Panc1 (cell line): ENCODE measurements around the gene PTPRK. TPM values are rescaled to one million over a fixed set of nuclear protein-coding genes. Genes with fewer than 3 reads are reported as not detected.

Source experiments
- ATAC-seq: fragments of 200-7000 bp; cut with Tn5 transposase; 2 replicates; pipeline ENCODE4 v1.9.1; 2020; ENCODE audit warnings: mild to moderate bottlenecking, moderate library complexity
- BruUV-seq: library from RNA; stranded (reverse); fragments of 400-500 nt; replicated peaks from 2 replicates; lab custom pipeline; 2021; lab: Mats Ljungman, UMichigan
- CTCF ChIA-PET: fragments of 300-600 bp; sonication (Branson Sonifier 250); formaldehyde crosslinking; loops from one replicate; lab custom pipeline; 2022; ENCODE audit warnings: antibody characterized with exemption; lab: Charles Lee
- POLR2A ChIA-PET: fragments of 300-600 bp; sonication (Branson Sonifier 250); formaldehyde crosslinking; loops from one replicate; lab custom pipeline; 2022; ENCODE audit warnings: antibody characterized with exemption; lab: Charles Lee
- DNase-seq: peaks from one replicate; pipeline ENCODE4 v3.0.0-alpha.2; 2010; ENCODE audit warnings: low read depth, low spot score
- H3K27ac ChIP-seq: 2 replicates; pipeline ENCODE4 v1.5.1; 2011; ENCODE audit warnings: mild to moderate bottlenecking, low read length, inconsistent platforms
- H3K27me3 ChIP-seq: fragments of 200-500 bp; sonication (Bioruptor generic); 2 replicates; pipeline ENCODE4 v1.6.0; 2014; ENCODE audit warnings: low read length, inconsistent platforms; ENCODE audit not compliant: control insufficient read depth, insufficient read depth
- H3K36me3 ChIP-seq: fragments of 200-500 bp; sonication (Bioruptor generic); 2 replicates; pipeline ENCODE4 v1.5.1; 2014; ENCODE audit warnings: inconsistent platforms, mild to moderate bottlenecking, low read length, moderate library complexity; ENCODE audit not compliant: control insufficient read depth, insufficient read depth
- H3K4me1 ChIP-seq: 2 replicates; pipeline ENCODE4 v1.5.1; 2011; ENCODE audit warnings: inconsistent platforms, mild to moderate bottlenecking, low read length, moderate library complexity; ENCODE audit not compliant: control insufficient read depth, insufficient read depth
- H3K4me3 ChIP-seq, 2 experiments: 2 replicates each; pipeline ENCODE4 v1.5.1; 2011 to 2012; ENCODE audit warnings: low read depth in 2 of 2, low read length in 2 of 2, mild to moderate bottlenecking in 2 of 2, inconsistent platforms in 1 of 2, moderate library complexity in 1 of 2
- H3K9me3 ChIP-seq: fragments of 200-500 bp; sonication (Bioruptor generic); 2 replicates; pipeline ENCODE4 v1.5.1; 2014; ENCODE audit warnings: low read depth, mild to moderate bottlenecking, inconsistent platforms, low read length, moderate library complexity; ENCODE audit not compliant: control insufficient read depth, insufficient read depth
- CTCF ChIP-seq: fragments of 450-650 bp; IDR thresholded peaks from 2 replicates; pipeline ENCODE4 v1.5.1; 2017; ENCODE audit warnings: mild to moderate bottlenecking
- POLR2AphosphoS5 ChIP-seq: IDR thresholded peaks from 2 replicates; pipeline ENCODE4 v1.6.1; 2012; ENCODE audit warnings: mild to moderate bottlenecking, low read depth, low read length, moderate library complexity
- REST ChIP-seq, 2 experiments: IDR thresholded peaks; 2 replicates each; pipeline ENCODE4 v1.6.1; 2011 to 2012; ENCODE audit warnings: low read depth in 2 of 2, control low read depth in 1 of 2, low read length in 1 of 2, mild to moderate bottlenecking in 1 of 2, moderate library complexity in 1 of 2; ENCODE audit not compliant: insufficient read depth in 1 of 2
- SIN3A ChIP-seq: IDR thresholded peaks from 2 replicates; pipeline ENCODE4 v1.6.1; 2012; ENCODE audit warnings: low read depth, mild to moderate bottlenecking, low read length, moderate library complexity, borderline replicate concordance; ENCODE audit not compliant: insufficient read depth
- TCF7L2 ChIP-seq: IDR thresholded peaks from 2 replicates; pipeline ENCODE4 v1.6.1; 2011; ENCODE audit warnings: mild to moderate bottlenecking, low read depth, low read length, inconsistent platforms
- in situ Hi-C: cut with HindIII; loops from 2 replicates; pipeline ENCODE4 v1.10.0; 2016; ENCODE audit warnings: low sequenced_read_pairs, low pct_unique_long_range_greater_than_20kb
- intact Hi-C: fragments of 100-400 bp; cut with micrococcal nuclease; formaldehyde crosslinking; loops from one replicate; pipeline ENCODE4 v1.10.0; 2022; ENCODE audit not compliant: unreplicated experiment
- total RNA-seq: library from RNA; stranded (reverse); gene quantifications from one replicate; pipeline ENCODE4 v1.2.1, GENCODE V29; 2021; ENCODE audit not compliant: unreplicated experiment

PTPRK gene
- total RNA-seq, 1 experiment from 2014 or later = 61.8 TPM

GRCh38 chr6:128345278-128345677 is 175.1 kb downstream of the PTPRK start:
- H3K27ac ChIP-seq = no peak overlapping the region
- no peak for TF ChIP-seq TCF7L2
- TF ChIP-seq REST (IDR thresholded peaks at IDR 0.05; ENCODE audit: insufficient read depth in 1 of 2, low read depth in 2 of 2, low read length in 1 of 2) = no peak
- TF ChIP-seq CTCF = no peak
- no peak for TF ChIP-seq POLR2AphosphoS5
- no peak for TF ChIP-seq SIN3A
- ChIA-PET CTCF (no interaction called here), POLR2A (no interaction called here)
- in situ Hi-C loops = no loop called here
- no peaks in the 10 kb centered on the region for H3K36me3 ChIP-seq
- no peak for DNase-seq
- no TSS peak for BruUV-seq
- H3K27me3 ChIP-seq = no peaks in the 10 kb centered on the region
- ATAC-seq = no peak
- peaks cover 3% of the 10 kb centered on the region; the same call in 1 of the 2 replicates for H3K4me1 ChIP-seq
- no peaks in the 10 kb centered on the region for H3K9me3 ChIP-seq
- intact Hi-C loops = no loop called here
- no peak overlapping the region for H3K4me3 ChIP-seq

GRCh38 chr6:128343706-128344105 is 176.7 kb downstream of the PTPRK start:
- ATAC-seq = no peak
- Histone ChIP-seq H3K9me3 (no peaks in the 10 kb centered on the region), H3K36me3 (no peaks in the 10 kb centered on the region), H3K4me3 (no peak overlapping the region), H3K27me3 (no peaks in the 10 kb centered on the region), H3K4me1 (peaks cover 6% of the 10 kb centered on the region; the same call in 1 of the 2 replicates), H3K27ac (no peak overlapping the region)
- in situ Hi-C loops (no loop called here), intact Hi-C loops (no loop called here)
- BruUV-seq = no TSS peak
- TF ChIP-seq TCF7L2 = no peak
- TF ChIP-seq POLR2AphosphoS5 = no peak
- no peak for TF ChIP-seq REST (IDR thresholded peaks at IDR 0.05; ENCODE audit: insufficient read depth in 1 of 2, low read depth in 2 of 2, low read length in 1 of 2)
- TF ChIP-seq SIN3A = no peak
- no peak for TF ChIP-seq CTCF
- DNase-seq = no peak
- ChIA-PET CTCF (interaction anchor here (0.5 kb wide), 1 partner anchor 738 kb away, joined by 4 read pairs; no protein-coding TSS in a partner anchor), POLR2A (no interaction called here)
